Ectodermal cell (in vitro differentiated cells): ENCODE measurements around the gene HBG2.

Experiments
- H3K27ac ChIP-seq: 2 replicates; pipeline ENCODE4 v1.7.0; 2013; ENCODE audit warnings: mild to moderate bottlenecking, low read depth, low read length; ENCODE audit not compliant: insufficient read depth, poor library complexity, severe bottlenecking
- H3K27me3 ChIP-seq: 2 replicates; pipeline ENCODE4 v1.7.0; 2013; ENCODE audit warnings: mild to moderate bottlenecking, low read length; ENCODE audit not compliant: insufficient read depth, control insufficient read depth, poor library complexity, severe bottlenecking
- H3K36me3 ChIP-seq: one replicate; pipeline ENCODE4 v1.7.0; 2013; ENCODE audit warnings: low read length; ENCODE audit not compliant: control insufficient read depth, insufficient read depth
- H3K4me1 ChIP-seq: one replicate; pipeline ENCODE4 v1.7.0; 2013; ENCODE audit warnings: low read length; ENCODE audit not compliant: control insufficient read depth, insufficient read depth
- H3K4me3 ChIP-seq: 2 replicates; pipeline ENCODE4 v1.7.0; 2013; ENCODE audit warnings: low read depth, low read length, control low read depth; ENCODE audit not compliant: insufficient read depth
- H3K9me3 ChIP-seq: 2 replicates; pipeline ENCODE4 v1.7.0; 2013; ENCODE audit warnings: mild to moderate bottlenecking, low read length, moderate library complexity; ENCODE audit not compliant: control insufficient read depth
- WGBS, 2 experiments: methylation state at CpG; one replicate each; pipeline ENCODE4 v1.1.7; 2013; ENCODE audit warnings: missing lambda C conversion rate in 2 of 2; 5-methylcytosine and 5-hydroxymethylcytosine counted together

Gene HBG2

DNA sequence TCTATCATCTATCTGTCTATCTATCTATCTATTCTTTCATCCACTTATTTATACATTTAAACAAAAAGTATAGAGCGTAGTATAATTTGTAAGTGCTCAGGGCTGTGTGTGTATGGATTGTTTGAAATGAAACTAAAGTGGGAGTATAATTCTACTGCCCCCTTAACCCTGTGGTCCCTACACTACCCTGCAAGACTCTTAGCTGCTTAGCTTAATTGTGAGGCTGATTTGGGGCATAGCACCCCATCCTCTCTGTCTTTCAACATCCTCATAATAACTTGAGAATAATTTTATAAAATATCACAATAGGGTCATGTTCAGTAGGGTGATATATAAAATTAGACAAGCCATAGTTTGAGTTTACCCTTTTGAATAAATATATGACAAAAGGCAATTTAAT is 35.5 kb upstream of the HBG2 start:
- Histone ChIP-seq H3K4me3 (no peak overlapping the region), H3K36me3 (no peaks in the 10 kb centered on the region), H3K4me1 (no peaks in the 10 kb centered on the region), H3K27me3 (no peaks in the 10 kb centered on the region), H3K27ac (no peak overlapping the region), H3K9me3 (no peaks in the 10 kb centered on the region)
- WGBS, 2 experiments: 100% methylated on average over 1 of the region's 1 CpG; no CpG with 5 or more reads in 1 of the 2 experiments

DNA sequence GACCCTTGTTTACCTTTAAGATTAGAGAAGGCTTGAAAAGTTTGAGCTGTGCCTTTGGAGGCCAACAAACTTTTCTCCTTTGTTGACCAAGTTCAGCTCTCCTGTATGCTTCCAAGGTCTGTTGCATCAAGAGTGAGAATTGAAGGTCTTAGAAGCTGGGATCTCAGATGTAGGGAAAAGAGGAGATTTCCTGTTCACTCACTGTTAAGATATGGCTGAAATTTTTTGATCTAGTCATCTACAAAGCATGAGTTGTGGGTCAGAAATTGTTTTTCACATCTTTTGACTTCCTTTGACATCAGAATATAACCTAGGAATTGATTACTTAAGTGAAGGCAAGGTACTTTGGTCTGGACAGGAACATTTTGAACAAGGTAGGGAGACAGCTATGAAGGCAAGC is 35.1 kb upstream of the HBG2 start:
- Histone ChIP-seq H3K4me3 (no peak overlapping the region), H3K4me1 (no peaks in the 10 kb centered on the region), H3K36me3 (no peaks in the 10 kb centered on the region), H3K27me3 (no peaks in the 10 kb centered on the region), H3K27ac (no peak overlapping the region), H3K9me3 (no peaks in the 10 kb centered on the region)

DNA sequence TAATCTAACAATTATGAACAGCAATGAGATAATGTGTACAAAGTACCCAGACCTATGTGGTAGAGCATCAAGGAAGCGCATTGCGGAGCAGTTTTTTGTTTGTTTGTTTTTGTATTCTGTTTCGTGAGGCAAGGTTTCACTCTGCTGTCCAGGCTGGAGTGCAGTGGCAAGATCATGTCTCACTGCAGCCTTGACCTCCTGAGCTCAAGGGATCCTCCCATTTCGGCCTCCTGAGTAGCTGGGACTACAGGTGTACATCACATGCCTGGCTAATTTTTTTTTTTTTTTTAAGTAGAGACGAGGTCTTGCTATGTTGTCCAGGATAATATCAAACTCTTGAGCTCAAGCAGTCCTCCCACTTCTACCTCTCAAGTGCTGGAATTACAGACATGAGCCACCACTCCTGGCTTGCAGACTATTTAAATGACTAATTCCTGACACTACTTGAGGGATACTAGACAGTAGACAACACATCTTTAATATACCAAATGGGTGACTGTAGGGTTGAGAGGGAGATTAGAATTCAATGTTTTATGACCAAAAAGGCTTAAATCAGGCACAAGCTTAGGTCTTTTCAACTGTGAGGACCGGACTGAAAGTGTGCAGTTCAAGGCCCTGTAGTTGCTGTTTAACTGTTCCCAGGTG is 34.4 kb upstream of the HBG2 start:
- H3K9me3 ChIP-seq: no peaks in the 10 kb centered on the region
- no peak overlapping the region for H3K27ac ChIP-seq
- 94 to 95% methylated on average over 6 of the region's 6 CpGs for WGBS, 2 experiments

DNA sequence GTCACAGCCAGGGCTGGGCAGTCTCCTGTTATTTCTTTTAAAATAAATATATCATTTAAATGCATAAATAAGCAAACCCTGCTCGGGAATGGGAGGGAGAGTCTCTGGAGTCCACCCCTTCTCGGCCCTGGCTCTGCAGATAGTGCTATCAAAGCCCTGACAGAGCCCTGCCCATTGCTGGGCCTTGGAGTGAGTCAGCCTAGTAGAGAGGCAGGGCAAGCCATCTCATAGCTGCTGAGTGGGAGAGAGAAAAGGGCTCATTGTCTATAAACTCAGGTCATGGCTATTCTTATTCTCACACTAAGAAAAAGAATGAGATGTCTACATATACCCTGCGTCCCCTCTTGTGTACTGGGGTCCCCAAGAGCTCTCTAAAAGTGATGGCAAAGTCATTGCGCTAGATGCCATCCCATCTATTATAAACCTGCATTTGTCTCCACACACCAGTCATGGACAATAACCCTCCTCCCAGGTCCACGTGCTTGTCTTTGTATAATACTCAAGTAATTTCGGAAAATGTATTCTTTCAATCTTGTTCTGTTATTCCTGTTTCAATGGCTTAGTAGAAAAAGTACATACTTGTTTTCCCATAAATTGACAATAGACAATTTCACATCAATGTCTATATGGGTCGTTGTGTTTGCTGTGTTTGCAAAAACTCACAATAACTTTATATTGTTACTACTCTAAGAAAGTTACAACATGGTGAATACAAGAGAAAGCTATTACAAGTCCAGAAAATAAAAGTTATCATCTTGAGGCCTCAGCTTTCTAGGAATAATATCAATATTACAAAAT is 33.7 kb upstream of the HBG2 start:
- Histone ChIP-seq H3K4me1 (no peaks in the 10 kb centered on the region), H3K27ac (no peak overlapping the region), H3K4me3 (no peak overlapping the region), H3K9me3 (no peaks in the 10 kb centered on the region), H3K36me3 (no peaks in the 10 kb centered on the region), H3K27me3 (no peaks in the 10 kb centered on the region)
- 86 to 88% methylated on average over 6 to 7 of the region's 7 CpGs for WGBS, 2 experiments

More for the DNA sequence above, 34.4 kb upstream of the HBG2 start:
- no peaks in the 10 kb centered on the region for H3K4me1 ChIP-seq
- no peaks in the 10 kb centered on the region for H3K36me3 ChIP-seq
- no peak overlapping the region for H3K4me3 ChIP-seq
- no peaks in the 10 kb centered on the region for H3K27me3 ChIP-seq

DNA sequence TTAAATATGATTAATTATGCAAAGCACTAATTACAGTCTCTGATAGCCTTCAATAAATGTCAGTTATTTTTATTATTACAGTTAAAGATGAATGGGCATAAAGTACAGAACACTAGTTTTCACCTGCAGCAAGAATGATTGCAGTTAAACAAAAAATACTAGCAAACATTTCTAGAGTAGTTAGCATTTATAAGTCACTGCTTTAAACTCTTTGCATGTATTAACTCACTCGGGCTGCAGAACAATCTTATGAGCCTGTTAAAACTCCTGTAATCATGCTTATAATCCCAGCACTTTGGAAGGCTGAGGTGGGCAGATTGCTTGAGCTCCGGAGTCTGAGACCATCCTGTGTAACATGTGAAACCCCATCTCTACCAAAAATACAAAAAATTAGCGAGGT is 32.3 kb upstream of the HBG2 start:
- Histone ChIP-seq H3K4me3 (no peak overlapping the region), H3K27me3 (no peaks in the 10 kb centered on the region), H3K9me3 (no peaks in the 10 kb centered on the region), H3K27ac (no peak overlapping the region), H3K4me1 (no peaks in the 10 kb centered on the region), H3K36me3 (no peaks in the 10 kb centered on the region)
- WGBS, 2 experiments: 89 to 92% methylated on average over 3 of the region's 3 CpGs

DNA sequence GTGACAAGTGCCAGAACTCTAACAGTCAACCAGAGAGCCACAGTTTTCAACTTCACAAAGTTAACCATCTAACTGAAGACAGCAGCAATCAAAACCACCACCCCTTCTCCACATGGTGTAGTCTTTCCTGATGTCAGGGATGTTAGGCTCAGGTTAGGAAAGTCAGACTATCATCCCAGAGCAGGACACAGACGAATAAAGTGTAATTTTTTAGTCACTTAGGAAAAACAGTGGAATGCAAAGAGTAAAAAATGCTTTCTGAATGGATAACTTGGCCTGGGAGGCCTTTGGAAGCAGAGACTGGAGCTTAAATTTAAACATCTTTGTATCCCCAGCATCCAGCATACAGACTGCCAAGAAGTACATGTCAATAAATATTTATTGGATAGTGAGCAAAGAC is 31.8 kb upstream of the HBG2 start:
- H3K27me3 ChIP-seq: no peaks in the 10 kb centered on the region
- no peaks in the 10 kb centered on the region for H3K9me3 ChIP-seq
- 90 to 95% methylated on average over 1 of the region's 1 CpG for whole genome bisulfite sequencing, 2 experiments
- no peak overlapping the region for H3K4me3 ChIP-seq
- H3K4me1 ChIP-seq: no peaks in the 10 kb centered on the region
- H3K36me3 ChIP-seq: no peaks in the 10 kb centered on the region
- H3K27ac ChIP-seq: no peak overlapping the region

DNA sequence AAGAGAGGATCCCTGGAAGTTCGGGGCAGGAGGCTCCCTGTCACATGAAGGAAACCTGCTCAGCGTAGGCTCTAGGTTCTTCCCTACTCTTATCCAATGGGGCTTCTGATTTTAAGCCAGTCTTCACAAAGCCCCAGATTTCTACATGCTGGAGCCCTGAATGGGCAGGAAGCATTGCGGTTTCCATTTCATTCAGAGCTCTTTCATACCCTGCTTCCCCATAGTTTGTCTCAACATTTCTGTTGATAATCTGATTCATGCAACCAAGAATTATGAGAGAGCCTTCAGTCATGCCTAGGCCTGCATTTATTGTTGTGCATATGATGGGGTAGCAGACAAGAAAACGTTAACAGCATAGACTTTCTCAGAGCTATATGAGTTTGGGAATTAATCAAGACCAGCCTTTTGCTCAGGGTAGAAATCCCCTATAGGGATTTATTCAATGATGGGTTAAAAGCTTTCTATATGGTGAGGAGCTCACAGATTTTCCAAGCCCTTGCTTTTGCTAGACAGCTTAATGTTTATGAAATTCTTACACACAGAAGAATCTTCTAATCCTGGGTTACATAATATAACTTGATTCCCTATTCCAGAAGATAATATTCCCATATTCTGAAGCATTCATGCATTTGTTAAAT is 31.2 kb upstream of the HBG2 start:
- Histone ChIP-seq H3K9me3 (no peaks in the 10 kb centered on the region), H3K27me3 (no peaks in the 10 kb centered on the region), H3K4me3 (no peak overlapping the region), H3K36me3 (no peaks in the 10 kb centered on the region), H3K27ac (no peak overlapping the region), H3K4me1 (peaks cover under 1% of the 10 kb centered on the region)
- 90 to 92% methylated on average over 4 of the region's 4 CpGs for WGBS, 2 experiments

DNA sequence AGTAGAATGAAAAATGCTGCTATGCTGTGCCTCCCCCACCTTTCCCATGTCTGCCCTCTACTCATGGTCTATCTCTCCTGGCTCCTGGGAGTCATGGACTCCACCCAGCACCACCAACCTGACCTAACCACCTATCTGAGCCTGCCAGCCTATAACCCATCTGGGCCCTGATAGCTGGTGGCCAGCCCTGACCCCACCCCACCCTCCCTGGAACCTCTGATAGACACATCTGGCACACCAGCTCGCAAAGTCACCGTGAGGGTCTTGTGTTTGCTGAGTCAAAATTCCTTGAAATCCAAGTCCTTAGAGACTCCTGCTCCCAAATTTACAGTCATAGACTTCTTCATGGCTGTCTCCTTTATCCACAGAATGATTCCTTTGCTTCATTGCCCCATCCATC is 30.1 kb upstream of the HBG2 start:
- H3K27me3 ChIP-seq: no peaks in the 10 kb centered on the region
- no peak overlapping the region for H3K4me3 ChIP-seq
- no peaks in the 10 kb centered on the region for H3K36me3 ChIP-seq
- WGBS, 2 experiments: 92 to 93% methylated on average over 2 of the region's 2 CpGs
- no peaks in the 10 kb centered on the region for H3K9me3 ChIP-seq
- H3K4me1 ChIP-seq: peaks cover 4% of the 10 kb centered on the region
- no peak overlapping the region for H3K27ac ChIP-seq

DNA sequence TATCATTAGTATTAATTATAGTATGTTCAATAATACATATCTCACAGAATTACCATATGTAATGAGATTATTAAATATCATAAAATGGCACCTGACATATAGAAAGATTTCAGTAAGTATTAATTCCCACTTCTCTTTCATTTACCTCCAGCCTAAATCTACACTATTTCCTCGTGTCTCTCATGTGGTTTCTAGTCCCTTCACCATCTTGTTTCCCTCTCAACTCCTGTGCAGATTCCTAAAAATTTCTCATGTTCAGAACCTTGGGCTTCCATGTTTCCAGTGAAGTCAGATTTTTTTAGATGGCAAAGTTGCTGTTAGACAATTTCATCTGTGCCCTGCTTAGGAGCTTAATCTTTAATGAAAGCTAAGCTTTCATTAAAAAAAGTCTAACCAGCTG is 29.3 kb upstream of the HBG2 start:
- H3K9me3 ChIP-seq: no peaks in the 10 kb centered on the region
- 87 to 96% methylated on average over 1 of the region's 1 CpG for WGBS, 2 experiments

DNA sequence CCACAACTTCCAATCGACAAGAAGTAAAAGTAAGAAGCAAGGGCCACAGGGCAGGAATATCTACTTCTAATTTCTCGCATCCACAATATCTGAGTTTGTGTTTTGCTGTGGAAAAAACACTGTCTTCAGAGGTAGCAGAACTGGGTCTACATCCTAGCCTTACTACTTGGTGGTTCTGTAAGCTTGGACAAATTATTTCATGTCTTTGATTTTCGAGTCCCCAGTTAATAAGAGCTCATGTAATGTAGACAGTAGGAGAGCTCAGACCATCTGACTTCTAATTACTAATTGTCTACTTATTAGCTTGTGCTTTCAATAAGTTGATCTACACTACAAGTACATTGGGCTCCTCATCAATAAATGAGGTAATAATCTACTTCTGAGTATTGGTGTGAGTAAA is 28.5 kb upstream of the HBG2 start:
- Histone ChIP-seq H3K27ac (no peak overlapping the region), H3K4me3 (no peak overlapping the region), H3K9me3 (no peaks in the 10 kb centered on the region), H3K4me1 (peaks cover 4% of the 10 kb centered on the region), H3K27me3 (no peaks in the 10 kb centered on the region), H3K36me3 (no peaks in the 10 kb centered on the region)
- WGBS, 2 experiments: 93 to 94% methylated on average over 2 to 3 of the region's 3 CpGs

More for the DNA sequence above, 29.3 kb upstream of the HBG2 start:
- H3K4me3 ChIP-seq: no peak overlapping the region
- H3K36me3 ChIP-seq: no peaks in the 10 kb centered on the region
- no peaks in the 10 kb centered on the region for H3K27me3 ChIP-seq
- H3K27ac ChIP-seq: no peak overlapping the region
- H3K4me1 ChIP-seq: peaks cover 4% of the 10 kb centered on the region
